ENCODE measurements around the gene TSPAN17. TPM values are rescaled to one million over a fixed set of nuclear protein-coding genes. Genes with fewer than 3 reads are reported as not detected.
A peak's percentile ranks its signal among the peaks of the same experiment; 100 is the strongest.
"Not testable (repeated sequence)": the region's sequence is repeated elsewhere in the genome, so short reads cannot be mapped to it uniquely, and the experiment has no call there.

Gene TSPAN17
- 32.7 and 33.9 TPM in 2 replicates for total RNA-seq

GRCh38 chr5:176647030-176647842 is at the start of gene TSPAN17:
TSS of gene TSPAN17 (plus strand) at chr5:176647484. CDS start at chr5:176647616, 132 bp downstream.
- Mint-ChIP-seq H3K4me3 (ENCODE audit: low read depth) (peak within 1 kb of the TSS; percentile 82), H3K4me1 (ENCODE audit: low read depth) (peaks cover 35% of the 10 kb centered on the region), H3K27ac (peak within 1 kb of the TSS; percentile 86), H3K27me3 (ENCODE audit: low read depth) (no peaks in the 10 kb centered on the region), H3K9me3 (no peaks in the 10 kb centered on the region), H3K36me3 (ENCODE audit: low read depth) (peaks cover 10% of the 10 kb centered on the region)
- peak; percentile 99 for DNase-seq (ENCODE audit: low spot score)
- intact Hi-C loops (cut with micrococcal nuclease), result loop anchor here (1.0 to 5.0 kb wide), 4 partner anchors 16 to 360 kb away; partner anchors contain the start of genes EIF4E1B, GPRIN1, RNF44 and SNCB

- not testable (repeated sequence) for H3K9me3 Mint-ChIP-seq; H3K4me3 Mint-ChIP-seq (ENCODE audit: low read depth); H3K27ac Mint-ChIP-seq; DNase-seq (ENCODE audit: low spot score); H3K36me3 Mint-ChIP-seq (ENCODE audit: low read depth); H3K4me1 Mint-ChIP-seq (ENCODE audit: low read depth)
- intact Hi-C loops (cut with micrococcal nuclease), result loop anchor here (5.0 kb wide), 1 partner anchor 58 kb away; no protein-coding TSS in a partner anchor
- peaks cover 19% of the 10 kb centered on the region for H3K27me3 Mint-ChIP-seq (ENCODE audit: low read depth)
These were observed 47.4 kb upstream of the TSPAN17 start for GRCh38 chr5:176599749-176600430.

- Mint-ChIP-seq H3K4me1 (ENCODE audit: low read depth) (peaks cover 2% of the 10 kb centered on the region), H3K9me3 (no peaks in the 10 kb centered on the region), H3K36me3 (ENCODE audit: low read depth) (no peaks in the 10 kb centered on the region), H3K27me3 (ENCODE audit: low read depth) (peaks cover 19% of the 10 kb centered on the region), H3K27ac (no peak overlapping the region), H3K4me3 (ENCODE audit: low read depth) (no peak overlapping the region)
- no peak for DNase-seq (ENCODE audit: low spot score)
- intact Hi-C loops (cut with micrococcal nuclease), result no loop called here
These were observed 45.3 kb upstream of the TSPAN17 start for GRCh38 chr5:176601901-176602482.

GRCh38 chr5:176603091-176603490 is 44.2 kb upstream of the TSPAN17 start:
- no peak overlapping the region for H3K4me3 Mint-ChIP-seq (ENCODE audit: low read depth)
- no peaks in the 10 kb centered on the region for H3K36me3 Mint-ChIP-seq (ENCODE audit: low read depth)
- intact Hi-C loops (cut with micrococcal nuclease), result no loop called here
- no peak overlapping the region for H3K27ac Mint-ChIP-seq
- DNase-seq (ENCODE audit: low spot score), result no peak
- peaks cover 2% of the 10 kb centered on the region for H3K4me1 Mint-ChIP-seq (ENCODE audit: low read depth)
- H3K9me3 Mint-ChIP-seq, result no peaks in the 10 kb centered on the region
- H3K27me3 Mint-ChIP-seq (ENCODE audit: low read depth), result peaks cover 20% of the 10 kb centered on the region

- Mint-ChIP-seq H3K36me3 (ENCODE audit: low read depth) (no peaks in the 10 kb centered on the region), H3K27ac (no peak overlapping the region), H3K4me3 (ENCODE audit: low read depth) (no peak overlapping the region), H3K9me3 (no peaks in the 10 kb centered on the region), H3K4me1 (ENCODE audit: low read depth) (peaks cover 10% of the 10 kb centered on the region), H3K27me3 (ENCODE audit: low read depth) (peaks cover 29% of the 10 kb centered on the region)
- intact Hi-C loops (cut with micrococcal nuclease), result no loop called here
- DNase-seq (ENCODE audit: low spot score), result no peak
These were observed 41.3 kb upstream of the TSPAN17 start for GRCh38 chr5:176606032-176606431.

- DNase-seq (ENCODE audit: low spot score), result no peak
- Mint-ChIP-seq H3K27ac (no peak overlapping the region), H3K36me3 (ENCODE audit: low read depth) (no peaks in the 10 kb centered on the region), H3K4me3 (ENCODE audit: low read depth) (no peak overlapping the region), H3K4me1 (ENCODE audit: low read depth) (peaks cover 13% of the 10 kb centered on the region), H3K27me3 (ENCODE audit: low read depth) (peaks cover 35% of the 10 kb centered on the region), H3K9me3 (no peaks in the 10 kb centered on the region)
- intact Hi-C loops (cut with micrococcal nuclease), result no loop called here
These were observed 40.4 kb upstream of the TSPAN17 start for GRCh38 chr5:176606875-176607274.

GRCh38 chr5:176608142-176608705 is 39.1 kb upstream of the TSPAN17 start:
- Mint-ChIP-seq H3K36me3 (ENCODE audit: low read depth) (no peaks in the 10 kb centered on the region), H3K4me1 (ENCODE audit: low read depth) (peaks cover 13% of the 10 kb centered on the region), H3K9me3 (no peaks in the 10 kb centered on the region), H3K4me3 (ENCODE audit: low read depth) (peak overlapping the region; percentile 92), H3K27me3 (ENCODE audit: low read depth) (peaks cover 33% of the 10 kb centered on the region), H3K27ac (no peak overlapping the region)
- intact Hi-C loops (cut with micrococcal nuclease), result no loop called here
- DNase-seq (ENCODE audit: low spot score), result no peak

- no peak for DNase-seq (ENCODE audit: low spot score)
- peaks cover 32% of the 10 kb centered on the region for H3K27me3 Mint-ChIP-seq (ENCODE audit: low read depth)
- H3K9me3 Mint-ChIP-seq, result no peaks in the 10 kb centered on the region
- peak overlapping the region; percentile 76 for H3K27ac Mint-ChIP-seq
- peaks cover 13% of the 10 kb centered on the region for H3K4me1 Mint-ChIP-seq (ENCODE audit: low read depth)
- intact Hi-C loops (cut with micrococcal nuclease), result no loop called here
- H3K4me3 Mint-ChIP-seq (ENCODE audit: low read depth), result peak overlapping the region; percentile 92
- H3K36me3 Mint-ChIP-seq (ENCODE audit: low read depth), result no peaks in the 10 kb centered on the region
These were observed 38.2 kb upstream of the TSPAN17 start for GRCh38 chr5:176608937-176609723.

- DNase-seq (ENCODE audit: low spot score), result peak; percentile 63
- intact Hi-C loops (cut with micrococcal nuclease), result loop anchor here (5.0 kb wide), 2 partner anchors 37 to 68 kb away; partner anchors contain the start of gene TSPAN17
- peak within 1 kb of the TSS; percentile 92 for H3K4me3 Mint-ChIP-seq (ENCODE audit: low read depth)
- peaks cover 13% of the 10 kb centered on the region for H3K4me1 Mint-ChIP-seq (ENCODE audit: low read depth)
- peaks cover 33% of the 10 kb centered on the region for H3K27me3 Mint-ChIP-seq (ENCODE audit: low read depth)
- peak within 1 kb of the TSS; percentile 76 for H3K27ac Mint-ChIP-seq
- H3K9me3 Mint-ChIP-seq, result no peaks in the 10 kb centered on the region
- no peaks in the 10 kb centered on the region for H3K36me3 Mint-ChIP-seq (ENCODE audit: low read depth)
These were observed 37.4 kb upstream of the TSPAN17 start, which contains the start of gene GPRIN1 for GRCh38 chr5:176609724-176610434. TSS of gene GPRIN1 (minus strand) at chr5:176610156. CDS start at chr5:176599834, 10,322 bp downstream.

GRCh38 chr5:176610435-176610773 is 36.9 kb upstream of the TSPAN17 start:
- Mint-ChIP-seq H3K27me3 (ENCODE audit: low read depth) (peaks cover 35% of the 10 kb centered on the region), H3K27ac (no peak overlapping the region), H3K36me3 (ENCODE audit: low read depth) (no peaks in the 10 kb centered on the region), H3K4me3 (ENCODE audit: low read depth) (peak overlapping the region; percentile 67), H3K4me1 (ENCODE audit: low read depth) (peaks cover 13% of the 10 kb centered on the region), H3K9me3 (no peaks in the 10 kb centered on the region)
- no peak for DNase-seq (ENCODE audit: low spot score)
- intact Hi-C loops (cut with micrococcal nuclease), result loop anchor here (5.0 kb wide), 2 partner anchors 37 to 68 kb away; partner anchors contain the start of gene TSPAN17

GRCh38 chr5:176611435-176611834 is 35.8 kb upstream of the TSPAN17 start:
- Mint-ChIP-seq H3K9me3 (no peaks in the 10 kb centered on the region), H3K4me3 (ENCODE audit: low read depth) (no peak overlapping the region), H3K27ac (no peak overlapping the region), H3K4me1 (ENCODE audit: low read depth) (peaks cover 13% of the 10 kb centered on the region), H3K27me3 (ENCODE audit: low read depth) (peaks cover 44% of the 10 kb centered on the region), H3K36me3 (ENCODE audit: low read depth) (no peaks in the 10 kb centered on the region)
- intact Hi-C loops (cut with micrococcal nuclease), result loop anchor here (5.0 kb wide), 2 partner anchors 36 to 69 kb away; partner anchors contain the start of gene TSPAN17
- peak; percentile 51 for DNase-seq (ENCODE audit: low spot score)
